SW 1271 (cell line): Measurements from ENCODE around the gene EDEM3.
A peak's percentile ranks its signal among the peaks of the same experiment; 100 is the strongest.

Source experiments
- DNase-seq, 2 experiments: peaks; one replicate each; lab custom pipeline; 2025; lab: John Stamatoyannopoulos, UW

EDEM3 gene

DNA sequence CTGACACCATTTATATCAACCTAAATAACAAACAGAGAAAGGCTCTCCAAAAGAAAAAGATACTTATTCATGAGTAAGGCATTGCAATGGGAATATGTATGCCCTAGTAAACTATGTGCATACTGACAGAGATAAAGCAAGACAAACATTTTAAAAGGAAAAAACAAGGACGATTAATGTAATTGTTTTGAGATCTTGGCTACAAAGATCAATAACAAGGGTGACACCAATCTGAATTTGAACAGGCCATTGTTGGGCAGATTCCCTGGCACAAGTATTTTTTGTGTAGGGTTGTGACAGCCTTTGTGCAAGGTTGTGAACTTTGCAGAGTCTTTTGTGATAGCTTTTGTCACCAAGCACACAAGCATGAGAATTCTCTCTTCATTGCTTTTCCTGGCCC, 85.3 kb downstream of the EDEM3 start:
- DNase-seq = no peak

DNA sequence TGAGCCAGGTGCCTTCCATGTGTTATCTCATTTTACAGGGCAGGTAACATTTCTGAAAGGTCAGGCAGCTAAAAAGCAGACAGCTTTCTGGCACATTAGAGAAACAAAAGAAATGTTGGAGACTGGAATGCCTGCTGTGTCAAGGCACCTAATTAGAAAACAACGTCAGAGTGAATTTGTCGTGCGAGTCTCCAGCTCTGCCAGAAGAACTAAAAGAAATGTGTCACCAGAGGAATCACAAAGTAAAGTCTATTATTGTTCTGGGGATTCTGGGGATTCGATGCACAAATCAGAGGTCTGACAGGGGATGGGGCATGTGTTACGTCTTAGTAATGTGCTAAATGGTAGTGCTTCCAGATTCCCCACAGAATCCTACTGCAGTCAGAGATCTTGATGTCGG, 89.3 kb downstream of the EDEM3 start:
- no peak for DNase-seq

DNA sequence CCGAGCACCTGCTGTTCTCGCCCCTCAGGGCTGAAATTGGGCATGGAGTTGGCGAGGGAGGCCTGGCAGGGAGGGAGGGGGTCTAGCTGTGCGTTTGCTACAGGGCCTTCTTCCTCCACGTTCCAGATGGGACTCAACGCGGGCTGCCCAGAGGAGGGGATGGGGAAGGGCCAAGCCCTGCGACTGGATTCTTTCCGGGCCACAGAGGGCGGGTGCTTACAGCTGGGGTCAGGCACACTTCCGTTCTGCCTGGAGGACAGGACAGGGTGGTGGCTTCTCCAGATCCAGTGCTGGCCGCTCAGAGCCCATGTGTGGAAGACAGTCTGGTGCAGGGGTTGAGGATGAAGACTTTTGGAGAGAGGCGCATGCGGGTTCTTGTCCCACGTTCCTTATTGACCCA, 90.0 kb downstream of the EDEM3 start:
- no peak for DNase-seq

DNA sequence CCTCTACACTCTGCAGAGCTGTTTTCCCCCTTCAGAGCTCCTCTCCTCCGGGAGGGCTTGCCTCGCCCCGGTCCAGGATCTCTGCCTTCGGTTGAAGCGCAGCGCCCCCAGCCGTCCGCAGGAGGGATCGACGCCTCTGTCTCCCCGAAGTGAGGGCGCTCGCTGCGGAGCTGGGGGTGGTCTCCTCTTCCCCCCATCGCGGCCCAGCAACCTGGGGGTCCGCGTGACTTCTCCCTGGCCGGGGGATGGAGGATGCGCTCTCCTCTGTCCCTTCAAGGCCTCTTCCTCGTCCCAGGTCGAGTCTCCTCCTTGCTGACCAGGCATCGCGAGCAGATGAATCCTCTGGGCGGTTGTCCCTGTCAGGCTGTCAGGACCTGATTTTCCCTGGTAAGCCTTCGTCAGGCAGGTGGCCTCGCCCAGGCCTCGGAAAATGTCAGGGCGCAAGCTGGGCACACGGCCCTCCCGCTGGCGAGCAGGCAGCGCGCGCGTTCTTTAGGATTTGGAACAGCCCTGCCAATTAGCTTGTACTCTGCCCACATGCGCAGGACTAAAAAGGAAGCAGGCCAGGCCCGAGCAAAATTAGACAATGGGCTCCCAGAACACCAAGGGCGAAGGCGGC, 90.5 kb downstream of the EDEM3 start:
- peak in 1 of 2 experiments; percentile 2 for DNase-seq

DNA sequence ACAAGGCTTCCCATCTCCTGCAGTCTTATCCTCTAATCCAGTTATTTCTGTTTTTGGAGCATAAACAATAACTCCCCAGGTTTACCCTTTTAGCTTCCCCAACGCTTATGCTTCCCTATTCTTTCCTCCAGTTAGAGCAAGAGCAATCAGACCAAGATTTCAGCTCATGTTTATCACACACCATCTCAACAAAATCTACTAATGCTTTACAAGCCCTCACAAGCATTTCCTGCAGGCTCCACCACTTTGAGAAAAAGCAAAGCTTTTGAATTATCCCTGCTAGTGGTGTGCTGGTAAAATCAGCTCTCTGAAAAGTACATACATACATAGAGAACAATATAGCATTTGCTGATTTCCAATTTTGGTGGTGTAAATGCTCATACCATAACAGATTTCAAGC, 92.9 kb downstream of the EDEM3 start:
- DNase-seq = no peak

DNA sequence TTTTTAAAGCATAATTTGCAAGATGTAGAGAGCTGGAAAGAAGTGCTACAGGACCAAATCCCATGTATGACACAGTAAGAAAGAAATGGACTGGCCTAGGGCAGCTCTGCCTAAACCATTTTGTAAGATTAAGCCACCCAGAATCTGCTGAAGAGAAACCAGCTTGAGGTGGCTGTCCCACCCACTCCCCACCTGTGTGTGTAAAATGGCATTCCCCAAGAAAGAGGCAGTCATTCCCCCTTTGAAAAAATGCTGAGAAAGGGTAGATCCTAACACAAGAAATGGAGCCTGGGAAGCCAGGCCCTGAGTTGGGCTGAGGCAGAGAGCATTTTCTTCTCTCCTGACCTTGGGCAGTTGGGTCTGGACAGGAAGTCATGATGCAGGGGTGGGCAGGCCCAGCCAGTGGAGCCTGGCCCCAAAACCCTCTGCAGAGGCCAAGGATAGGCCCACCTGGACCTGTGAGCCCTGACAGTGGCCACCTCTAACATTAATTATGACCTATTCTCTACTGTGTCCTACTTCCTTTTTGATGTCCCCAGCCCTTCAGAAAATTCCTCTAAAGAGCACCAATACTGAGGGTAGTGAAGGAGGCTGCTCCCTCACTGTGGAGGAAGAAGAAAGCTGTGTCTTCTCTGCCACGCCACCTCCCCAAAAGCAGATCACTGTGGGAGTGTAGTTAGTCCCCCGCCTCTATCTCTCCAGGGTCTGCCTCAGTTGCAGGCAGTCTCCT, 94.0 kb downstream of the EDEM3 start:
- no peak for DNase-seq

DNA sequence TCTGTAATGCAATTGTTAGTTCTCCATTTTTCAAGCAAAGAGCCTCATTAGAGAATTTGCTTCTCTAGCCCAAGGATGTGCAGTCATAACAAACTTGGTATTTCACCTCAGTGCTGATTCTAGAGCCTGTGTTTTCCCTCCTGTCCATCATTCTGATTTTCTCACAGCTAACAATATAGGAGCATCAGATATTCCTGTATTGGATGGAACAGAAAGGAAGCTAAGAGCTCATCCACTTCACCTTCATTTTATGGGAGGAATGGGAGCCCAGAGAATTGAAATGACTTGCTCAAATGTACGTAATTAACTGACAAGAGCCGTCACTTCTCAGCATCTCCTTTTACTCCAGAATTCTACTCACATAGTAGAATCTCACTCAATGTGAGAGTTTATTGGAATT, 96.6 kb downstream of the EDEM3 start:
- no peak for DNase-seq

DNA sequence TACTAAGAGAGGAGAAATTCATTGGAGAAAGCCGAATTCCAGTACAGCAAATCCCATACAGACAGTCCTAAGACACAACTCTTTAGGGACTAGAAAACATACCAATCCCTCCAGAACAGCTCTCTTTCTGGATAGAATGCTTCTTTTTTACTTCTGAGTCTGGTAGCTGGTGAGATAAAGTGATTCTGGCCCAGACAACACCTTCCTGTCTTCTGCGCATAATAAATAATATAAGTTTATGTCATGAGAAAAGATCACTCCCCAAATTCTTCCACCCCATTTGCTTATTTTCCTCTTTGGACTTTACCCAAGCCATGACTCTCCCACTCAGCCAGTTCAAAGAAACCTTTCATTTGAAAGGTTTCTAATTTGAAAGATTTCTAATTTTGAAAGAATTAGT, 98.4 kb downstream of the EDEM3 start:
- DNase-seq = no peak

DNA sequence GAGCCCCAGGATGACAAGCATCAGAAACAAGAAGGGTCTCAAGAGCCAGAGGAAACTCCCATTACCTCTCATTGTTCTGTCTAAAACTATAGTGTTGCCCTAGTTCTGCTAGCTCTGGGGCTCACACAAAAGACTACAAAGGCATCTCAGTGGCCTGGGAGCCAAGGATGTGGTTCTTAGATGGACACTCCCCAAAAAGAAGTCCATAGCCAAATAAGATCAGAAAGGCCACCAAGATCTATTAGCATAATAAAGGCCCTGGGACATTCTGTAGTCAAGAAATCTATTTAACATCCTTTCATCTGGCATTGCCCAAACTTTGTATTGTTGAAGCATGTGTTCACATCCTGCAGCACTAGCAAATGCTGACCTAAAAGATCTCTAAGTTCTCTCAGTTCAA, 99.5 kb downstream of the EDEM3 start:
- DNase-seq = no peak

DNA sequence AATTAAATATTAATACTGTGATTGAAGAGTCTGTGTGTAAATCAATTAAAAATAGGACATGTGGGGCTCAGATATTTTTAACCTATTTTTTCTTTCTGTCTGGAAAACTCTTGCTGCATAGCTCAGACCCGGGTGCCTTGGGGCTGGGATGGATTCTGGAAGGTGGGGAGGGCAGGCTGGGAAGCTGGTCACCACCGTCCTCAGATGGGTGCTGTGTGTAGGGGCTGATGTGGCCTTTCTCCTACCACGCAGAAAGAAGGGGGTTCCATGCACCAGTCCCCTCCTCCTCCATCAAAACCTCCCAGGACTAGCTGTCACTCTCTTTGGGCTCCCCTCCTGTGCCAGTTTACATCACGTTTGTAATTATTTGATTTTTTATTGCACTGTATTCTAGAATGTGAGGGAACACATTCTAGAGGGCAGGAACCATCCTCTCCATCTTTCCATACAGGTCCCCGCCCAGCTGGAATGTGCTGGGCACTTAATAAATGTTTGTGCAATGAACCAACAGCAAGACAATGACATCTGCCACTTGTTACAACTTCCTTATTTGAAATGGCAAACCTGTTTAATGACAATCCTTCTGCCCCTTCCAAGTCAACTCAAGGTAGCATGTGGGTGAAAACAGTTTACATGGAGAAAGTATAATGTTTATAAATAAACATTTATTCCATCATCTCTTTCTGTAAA, 104.3 kb downstream of the EDEM3 start:
- DNase-seq = no peak

DNA sequence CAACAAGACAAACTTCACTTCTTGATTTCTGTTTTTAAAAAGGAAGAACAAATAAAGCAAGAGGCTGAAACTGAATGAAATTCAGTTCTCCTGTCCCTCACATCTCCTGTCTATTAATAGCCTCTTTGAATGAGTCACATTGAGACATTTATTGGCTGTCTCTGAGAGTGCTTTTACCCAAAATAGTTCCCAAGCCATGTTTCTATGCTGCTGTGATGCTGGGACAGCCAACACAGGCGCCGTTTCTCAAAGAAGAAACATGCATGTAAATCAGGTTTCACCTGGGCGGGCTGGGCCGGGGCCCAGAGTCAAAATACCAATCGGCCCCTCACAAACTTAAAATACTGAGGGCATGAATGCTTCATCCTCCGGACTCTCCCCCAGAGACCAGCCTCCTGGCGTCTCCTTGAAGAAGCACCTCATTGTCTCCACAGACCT, 105.2 kb downstream of the EDEM3 start:
- DNase-seq = no peak

DNA sequence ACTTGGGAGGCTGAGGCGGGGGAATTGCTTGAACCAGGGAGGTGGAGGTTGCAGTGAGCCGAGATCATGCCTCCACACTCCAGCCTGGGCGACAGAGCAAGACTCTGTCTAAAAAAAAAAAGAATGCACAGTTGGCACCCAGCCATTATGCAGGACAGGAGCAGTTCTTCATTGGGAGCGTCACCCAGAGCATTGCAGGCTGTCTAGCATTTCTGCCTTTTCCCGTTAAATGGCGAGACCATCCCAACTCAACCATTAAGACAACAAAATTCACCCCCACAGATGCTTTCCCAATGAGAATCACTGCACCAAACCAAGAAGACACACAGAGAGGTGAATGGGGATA, 105.8 kb downstream of the EDEM3 start:
- DNase-seq = no peak

DNA sequence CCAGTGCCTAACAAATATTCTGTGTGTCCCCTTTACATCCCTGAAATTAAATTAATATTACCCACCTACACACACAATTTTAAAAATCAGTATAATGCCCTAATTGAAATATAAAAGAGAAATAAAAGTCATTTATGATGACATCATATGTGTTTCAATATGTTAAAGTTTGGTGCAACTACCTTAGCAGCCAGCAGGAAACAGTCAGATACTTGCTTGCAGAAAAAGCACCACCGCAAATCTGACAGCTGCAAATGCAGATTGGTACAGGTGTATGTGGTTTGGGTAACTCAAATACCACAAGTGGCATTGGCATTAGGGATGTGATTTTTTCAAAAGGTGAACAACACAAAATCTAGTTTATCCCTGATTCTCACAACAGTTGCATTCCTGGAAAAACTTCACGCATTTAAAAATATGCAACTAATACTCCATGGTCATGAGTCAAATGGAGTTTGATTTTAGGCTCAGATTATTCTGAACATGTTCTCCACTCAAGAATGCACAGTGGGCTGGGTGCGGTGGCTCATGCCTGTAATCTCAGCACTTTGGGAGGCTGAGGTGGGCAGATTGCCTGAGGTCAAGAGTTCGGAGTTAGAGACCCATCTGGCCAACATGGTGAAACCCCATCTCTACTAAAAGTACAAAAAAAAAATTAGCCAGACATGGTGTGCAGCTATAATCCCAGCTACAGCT, 106.3 kb downstream of the EDEM3 start:
- DNase-seq = no peak

DNA sequence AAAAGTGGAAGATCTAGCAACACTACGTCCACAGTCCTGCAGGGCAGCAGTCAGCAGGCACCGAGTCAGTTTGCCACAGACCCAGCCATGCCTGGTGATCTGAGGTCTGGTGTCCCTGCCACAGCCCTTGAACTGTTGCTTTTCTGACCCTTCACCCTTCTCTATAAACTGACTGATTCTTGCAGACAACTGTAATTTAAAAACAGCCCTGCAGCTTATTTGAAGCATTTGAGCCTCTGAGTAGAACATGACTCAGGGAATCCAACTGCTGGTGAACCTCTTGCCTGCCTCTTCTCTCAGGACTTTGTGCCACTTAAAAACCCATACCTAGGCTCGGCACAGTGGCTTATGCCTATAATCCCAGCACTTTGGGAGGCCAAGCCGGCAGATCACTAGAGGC, 107.2 kb downstream of the EDEM3 start:
- no peak for DNase-seq

DNA sequence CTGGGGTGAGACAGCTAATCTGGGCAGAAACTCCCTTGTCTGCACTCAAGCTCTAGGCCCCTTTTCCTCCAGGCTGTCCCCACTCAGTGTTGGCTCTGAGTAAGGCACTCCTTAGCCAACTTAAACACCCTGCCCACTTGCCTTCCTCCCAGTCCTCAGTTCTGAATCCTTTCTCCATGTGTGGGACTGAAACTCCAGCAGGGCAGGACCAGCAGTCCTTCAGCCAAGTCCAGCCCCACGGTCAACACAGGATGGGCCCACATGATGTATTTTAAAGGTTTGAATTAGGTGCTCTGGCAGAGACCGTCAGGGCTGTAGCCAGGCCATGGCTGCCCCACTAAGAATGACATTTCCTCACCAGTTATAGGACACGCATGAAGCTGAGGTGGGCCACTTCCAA, 107.8 kb downstream of the EDEM3 start:
- DNase-seq = no peak

DNA sequence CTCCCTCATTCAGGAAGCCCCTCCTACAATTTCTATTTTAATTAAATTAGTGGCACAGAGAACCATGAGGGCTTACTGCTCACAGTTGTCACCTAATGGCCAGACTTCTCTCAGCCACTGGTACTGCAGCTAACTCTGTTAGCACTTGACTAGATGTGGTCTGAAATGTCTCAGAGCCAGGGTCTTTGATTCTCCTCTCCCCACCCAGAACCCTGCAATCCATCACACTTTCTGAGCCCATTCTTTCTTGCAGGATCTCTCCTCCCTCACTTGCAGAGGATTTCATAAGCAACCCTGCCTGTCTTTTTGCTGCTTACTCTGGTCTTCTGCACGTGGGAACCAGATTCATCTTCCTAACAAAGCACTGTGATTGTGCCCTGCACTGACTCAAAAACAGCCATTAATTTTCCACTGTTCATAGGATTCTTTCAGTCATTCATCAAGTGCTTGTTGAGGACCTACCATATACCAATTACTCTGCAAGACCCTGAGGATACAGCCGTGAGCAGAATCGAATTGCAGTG, 108.4 kb downstream of the EDEM3 start:
- no peak for DNase-seq

DNA sequence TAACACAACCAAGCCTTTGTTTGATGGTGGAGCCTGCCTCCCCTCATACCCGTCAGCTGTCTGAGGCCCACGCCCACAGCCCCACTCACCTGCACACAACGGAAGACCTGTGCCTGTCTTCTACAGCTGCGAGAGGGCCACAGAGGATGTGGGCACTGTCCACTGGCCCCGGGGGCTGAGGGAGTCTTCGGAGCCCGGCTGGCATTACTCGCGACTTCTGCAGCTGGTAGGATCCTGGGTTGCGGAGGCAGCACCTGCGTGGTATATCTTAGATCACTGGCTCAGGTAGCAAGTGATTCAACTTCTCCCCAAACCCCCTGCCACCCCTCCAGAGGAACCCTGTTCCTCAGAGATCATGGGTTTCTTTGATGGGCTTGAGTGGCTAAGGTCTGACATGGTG, 109.9 kb downstream of the EDEM3 start:
- DNase-seq = no peak

DNA sequence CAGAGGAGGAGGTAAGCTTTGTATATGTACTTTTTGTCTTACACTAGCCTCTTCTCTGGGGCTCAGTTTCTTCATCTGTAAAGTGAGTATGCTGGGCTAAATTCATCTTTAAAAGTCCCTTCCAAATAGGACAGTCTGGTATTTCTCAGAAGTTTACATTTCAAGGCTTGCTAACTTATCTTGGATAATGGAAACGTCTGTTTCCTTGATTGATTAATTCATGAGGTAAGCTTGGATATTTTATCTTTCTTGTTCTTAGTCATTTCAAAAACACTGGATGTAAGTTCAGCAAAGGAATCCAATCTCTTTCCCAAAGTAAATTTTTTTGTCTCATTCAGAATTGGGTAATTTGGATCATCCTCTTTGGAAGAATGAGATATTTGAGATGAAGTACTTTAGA, 111.0 kb downstream of the EDEM3 start:
- DNase-seq = no peak

DNA sequence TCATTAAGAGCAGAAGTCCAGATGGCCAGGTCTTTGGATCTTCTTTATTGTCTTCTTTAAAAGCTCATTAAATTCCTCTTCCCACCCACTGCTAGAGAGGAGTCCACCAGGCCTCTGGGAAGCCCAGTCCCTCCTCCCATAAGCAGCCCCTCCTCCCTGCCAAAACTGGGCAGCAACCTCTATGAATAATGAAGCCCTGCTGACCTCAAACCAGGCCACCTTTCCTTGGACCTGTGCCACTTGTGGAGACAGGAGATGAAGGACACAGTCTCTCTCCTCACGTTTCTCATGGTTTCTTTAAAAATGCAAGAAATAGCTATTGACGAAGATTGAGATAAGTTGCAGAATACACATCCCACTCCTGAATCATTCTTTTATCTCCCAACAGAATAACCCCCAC, 112.8 kb downstream of the EDEM3 start:
- no peak for DNase-seq

DNA sequence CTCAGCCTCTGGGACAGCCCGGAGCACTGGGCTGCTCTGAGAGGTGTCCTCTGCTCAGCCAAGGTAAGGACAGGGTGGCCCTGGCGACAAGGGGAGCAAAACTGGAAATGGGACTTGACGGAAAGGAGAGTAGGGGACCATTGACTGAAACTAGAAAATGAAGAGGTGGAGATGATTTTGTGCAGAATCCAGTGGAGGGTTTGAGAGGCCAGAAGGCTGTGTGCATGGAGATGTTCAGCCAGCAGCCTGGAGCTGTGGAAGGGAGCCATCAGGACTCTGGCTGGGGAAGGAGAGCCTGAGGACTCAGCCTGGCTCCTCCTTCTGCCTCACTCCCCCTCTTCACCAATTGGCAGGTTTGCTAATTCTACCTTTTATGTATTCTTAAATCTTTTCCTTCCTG, 114.2 kb downstream of the EDEM3 start:
- DNase-seq = no peak
